ENCODE data around the gene CTAG1A.

DNA sequence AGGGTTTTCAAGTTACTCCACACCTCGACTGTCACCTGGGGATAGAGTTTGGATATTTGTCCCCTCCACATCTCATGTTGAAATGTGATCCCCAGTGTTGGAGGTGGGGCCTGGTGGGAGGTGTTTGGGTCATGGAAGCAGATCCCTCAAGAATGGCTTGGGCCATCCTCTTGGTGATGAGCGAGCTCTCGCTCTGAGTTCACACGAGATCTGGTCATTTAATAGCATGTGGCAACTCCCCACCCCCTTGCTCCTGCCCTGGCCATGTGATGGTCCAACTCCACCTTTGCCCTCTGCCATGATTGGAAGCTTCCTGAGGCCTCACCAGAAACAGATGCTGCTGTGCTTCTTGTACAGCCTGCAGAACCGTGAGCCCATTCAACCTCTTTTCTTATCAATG is 8.3 kb downstream of the CTAG1A start:
- TF ChIP-seq, protein P1, sequence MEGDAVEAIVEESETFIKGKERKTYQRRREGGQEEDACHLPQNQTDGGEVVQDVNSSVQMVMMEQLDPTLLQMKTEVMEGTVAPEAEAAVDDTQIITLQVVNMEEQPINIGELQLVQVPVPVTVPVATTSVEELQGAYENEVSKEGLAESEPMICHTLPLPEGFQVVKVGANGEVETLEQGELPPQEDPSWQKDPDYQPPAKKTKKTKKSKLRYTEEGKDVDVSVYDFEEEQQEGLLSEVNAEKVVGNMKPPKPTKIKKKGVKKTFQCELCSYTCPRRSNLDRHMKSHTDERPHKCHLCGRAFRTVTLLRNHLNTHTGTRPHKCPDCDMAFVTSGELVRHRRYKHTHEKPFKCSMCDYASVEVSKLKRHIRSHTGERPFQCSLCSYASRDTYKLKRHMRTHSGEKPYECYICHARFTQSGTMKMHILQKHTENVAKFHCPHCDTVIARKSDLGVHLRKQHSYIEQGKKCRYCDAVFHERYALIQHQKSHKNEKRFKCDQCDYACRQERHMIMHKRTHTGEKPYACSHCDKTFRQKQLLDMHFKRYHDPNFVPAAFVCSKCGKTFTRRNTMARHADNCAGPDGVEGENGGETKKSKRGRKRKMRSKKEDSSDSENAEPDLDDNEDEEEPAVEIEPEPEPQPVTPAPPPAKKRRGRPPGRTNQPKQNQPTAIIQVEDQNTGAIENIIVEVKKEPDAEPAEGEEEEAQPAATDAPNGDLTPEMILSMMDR (IDR thresholded peaks at IDR 0.05), result no peak
- no peak for TF ChIP-seq POLR2A (IDR thresholded peaks at IDR 0.05)

All from uterus (tissue), 2 donors.